HG03064 (cell line): ENCODE data around the gene PRKCA.

Experiments used
- ATAC-seq: cut with Tn5 transposase; IDR thresholded peaks from one replicate; pipeline ENCODE4 v1.9.1; 2021; ENCODE audit warnings: low read depth; ENCODE audit not compliant: unreplicated experiment

PRKCA gene

DNA sequence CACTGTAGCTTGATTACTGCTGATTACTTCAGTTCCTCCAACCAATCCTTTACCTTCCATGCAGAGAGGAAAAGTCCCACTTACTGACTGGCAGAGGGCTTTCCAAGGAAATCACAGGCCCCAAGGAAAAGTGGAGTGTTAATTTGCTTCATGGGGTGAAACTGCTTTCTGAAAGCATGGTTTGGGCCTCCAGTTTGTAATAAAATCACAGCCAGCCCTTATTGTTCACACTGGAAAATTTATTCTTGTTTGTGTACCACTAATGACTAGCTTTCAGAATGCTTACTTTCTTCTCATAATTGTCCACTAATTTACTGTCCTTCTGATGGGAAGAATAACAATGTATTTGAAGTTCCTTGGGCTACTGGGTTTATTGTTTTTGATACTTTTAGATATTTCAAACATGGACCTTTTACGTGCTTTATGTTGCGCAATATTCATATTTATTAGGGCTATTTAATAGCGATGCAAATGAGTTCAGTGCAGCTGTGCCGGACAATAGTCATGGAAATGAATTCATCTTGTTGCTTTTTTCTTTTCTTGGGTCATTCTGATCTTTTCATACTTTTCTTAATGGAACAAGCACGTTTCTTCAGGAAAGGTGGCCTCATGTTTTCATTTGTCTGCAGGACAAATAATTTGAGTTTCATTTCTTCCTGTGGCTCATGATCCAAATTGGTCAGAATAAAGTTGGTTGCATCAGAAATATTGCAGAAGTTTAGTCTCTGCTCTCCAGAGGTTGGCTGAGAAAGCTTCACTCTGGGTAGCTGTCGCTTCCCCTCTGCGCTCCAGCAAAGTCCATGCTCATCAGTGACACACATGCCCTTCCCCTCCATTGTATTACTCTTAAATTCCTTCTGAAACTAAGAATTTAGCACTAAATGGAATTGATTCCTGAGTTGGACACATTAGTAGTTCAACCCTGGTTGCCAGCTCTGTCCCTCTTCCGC lies 128.7 kb downstream of the PRKCA start:
- no peak for ATAC-seq

DNA sequence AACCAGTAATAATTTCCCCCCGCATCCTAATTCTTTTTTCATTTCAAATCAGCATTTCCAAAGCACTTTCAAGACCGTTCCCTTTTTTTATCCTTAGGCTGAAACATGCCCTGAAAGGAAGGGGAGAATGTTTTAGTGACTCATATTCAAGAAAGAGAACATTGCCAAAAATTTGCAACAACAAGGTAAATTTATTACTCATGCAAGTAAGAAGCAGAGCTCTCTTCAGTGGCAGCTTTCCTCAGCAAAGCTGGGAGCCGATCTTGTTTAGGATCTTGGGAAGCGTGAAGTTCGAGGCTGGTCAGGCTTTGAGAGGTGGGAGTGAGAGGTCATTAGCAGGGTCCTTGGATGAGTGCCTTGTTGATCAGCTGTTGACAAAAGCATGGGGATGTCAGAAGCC lies 129.5 kb downstream of the PRKCA start:
- no peak for ATAC-seq

DNA sequence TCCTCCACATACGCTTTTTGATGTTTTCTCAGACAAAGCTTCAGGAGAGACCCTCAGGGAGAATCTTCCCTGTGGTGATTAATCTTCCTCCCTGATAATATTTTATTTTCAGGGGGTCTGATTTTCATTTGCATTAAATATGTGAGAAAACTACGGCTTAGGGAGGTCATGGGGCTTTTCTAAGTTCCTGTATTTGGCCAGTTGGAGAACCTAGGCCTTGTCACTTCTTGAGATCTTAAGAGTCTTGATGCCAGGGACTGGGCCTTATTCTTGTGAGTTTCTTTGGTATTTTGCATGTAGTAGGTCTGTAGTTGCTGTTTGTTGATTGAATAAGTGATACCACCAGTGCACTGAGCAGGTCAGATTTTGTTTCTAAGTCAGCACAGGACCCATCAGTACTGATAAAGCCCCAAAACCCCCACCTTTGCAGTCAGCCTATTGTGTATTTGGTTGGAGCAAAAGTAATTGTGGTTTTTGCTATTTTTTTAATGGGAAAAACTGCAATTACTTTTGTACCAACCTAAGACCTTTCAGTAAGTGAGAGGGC lies 130.1 kb downstream of the PRKCA start:
- no peak for ATAC-seq

DNA sequence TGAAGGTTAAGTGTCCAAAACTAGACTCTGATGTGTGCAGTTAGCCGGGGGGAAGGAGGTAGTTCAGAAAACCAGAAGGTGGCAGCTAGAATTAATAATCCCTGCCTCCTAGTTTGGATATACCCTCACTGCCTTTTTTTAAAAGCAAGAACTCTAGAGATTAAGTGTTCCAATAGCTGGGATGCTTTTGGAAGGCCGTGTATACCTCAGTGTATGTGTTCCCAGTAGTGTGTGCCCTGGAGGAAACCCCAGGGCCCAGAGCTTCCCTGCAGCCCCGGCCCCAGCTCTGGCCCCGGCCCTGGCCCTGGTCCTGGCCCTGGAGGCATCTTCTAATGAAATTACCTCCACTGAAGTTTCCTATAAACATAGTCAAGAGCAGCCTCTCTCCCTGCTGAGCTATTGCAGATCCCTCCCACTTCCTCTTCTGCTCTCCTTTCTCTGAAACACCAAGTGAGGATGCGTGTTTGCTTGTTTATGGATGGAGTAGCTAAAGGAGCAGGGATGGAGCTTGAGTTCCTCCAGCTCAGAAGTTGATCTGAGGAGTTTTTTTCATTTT lies 130.7 kb downstream of the PRKCA start:
- ATAC-seq, result no peak

DNA sequence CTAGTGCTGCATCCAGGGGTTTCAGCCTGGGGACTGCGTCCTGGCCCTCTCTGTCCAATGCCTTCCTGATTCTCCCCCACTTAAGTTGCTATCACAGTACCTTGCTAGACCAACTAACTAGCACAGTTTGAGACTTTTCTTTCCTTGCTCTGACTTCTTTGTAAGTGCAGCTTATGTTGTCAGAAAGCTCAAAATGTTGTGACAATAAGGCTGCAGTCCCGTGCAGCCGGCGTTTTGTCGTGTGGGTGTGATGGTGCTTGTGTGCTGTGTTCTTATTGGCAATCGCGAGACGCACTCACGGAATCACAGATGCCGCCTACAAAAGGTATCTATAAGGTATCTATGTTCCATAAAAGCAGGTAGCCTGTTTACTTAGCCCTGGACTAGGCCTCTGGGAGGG lies 132.8 kb downstream of the PRKCA start:
- ATAC-seq, result no peak

DNA sequence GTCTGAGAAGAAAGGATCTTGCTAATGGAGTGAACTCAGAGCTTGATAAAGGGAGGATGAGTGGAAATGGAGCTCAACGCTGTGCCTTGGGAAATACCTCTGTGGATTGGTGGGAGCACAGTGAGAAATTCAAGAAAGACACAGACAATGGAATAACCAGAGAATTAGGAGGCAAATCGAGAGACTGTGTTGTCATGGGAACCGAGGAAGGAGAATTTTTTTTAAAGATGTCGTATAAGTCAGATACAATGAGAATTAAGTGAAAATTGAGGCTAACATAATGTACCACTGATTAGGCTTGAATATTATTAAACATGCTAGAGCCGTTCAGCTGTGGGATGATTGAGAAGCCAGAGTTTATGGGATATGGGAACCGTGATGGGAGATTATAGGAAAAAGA lies 134.2 kb downstream of the PRKCA start:
- ATAC-seq, result no peak

DNA sequence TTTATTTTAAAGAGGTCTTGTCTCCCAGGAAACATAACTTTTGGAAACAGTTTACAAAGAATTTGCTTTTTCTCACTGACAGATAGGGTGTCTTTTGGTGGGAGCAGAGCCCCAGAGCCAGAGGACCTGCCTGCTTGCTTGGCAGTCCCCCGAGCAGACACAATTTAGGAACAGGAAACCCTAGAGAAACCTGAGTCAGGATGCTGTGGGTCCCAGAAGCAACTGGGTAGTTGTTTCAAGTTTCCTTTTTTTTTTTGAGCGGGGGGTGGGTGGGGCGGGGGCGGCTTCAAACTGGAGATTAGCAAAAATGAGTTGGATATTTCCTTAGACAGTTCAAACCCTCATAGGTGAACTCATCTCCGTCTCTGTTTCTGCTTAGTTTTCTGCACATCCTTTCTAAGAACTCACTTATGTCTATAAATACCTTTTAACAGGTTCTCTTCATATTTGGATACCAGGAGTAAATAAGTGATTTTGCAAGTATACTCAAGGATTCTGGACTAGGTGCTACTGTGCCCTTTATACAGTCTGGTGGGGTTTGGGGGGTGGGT lies 135.1 kb downstream of the PRKCA start:
- ATAC-seq, result no peak

DNA sequence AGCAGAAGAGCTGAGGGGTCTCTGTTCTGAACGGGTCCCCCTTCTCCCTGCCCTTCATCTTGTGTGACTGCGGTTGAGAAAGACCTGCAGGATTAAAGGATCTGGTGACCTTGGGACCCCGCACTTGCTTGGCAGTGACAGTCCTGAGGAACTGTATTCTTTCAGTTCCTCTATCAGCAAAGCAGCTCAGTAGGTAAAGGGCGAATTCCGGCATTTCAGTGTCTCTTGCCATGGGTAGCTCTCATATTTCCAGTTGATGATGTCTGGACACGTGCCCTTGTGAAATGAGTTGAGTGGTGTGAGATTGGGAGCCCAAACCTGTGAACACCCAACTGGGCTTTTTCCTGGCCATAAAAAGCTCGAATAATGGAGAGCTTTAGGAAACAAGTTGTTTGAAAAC lies 135.7 kb downstream of the PRKCA start:
- ATAC-seq, result no peak

DNA sequence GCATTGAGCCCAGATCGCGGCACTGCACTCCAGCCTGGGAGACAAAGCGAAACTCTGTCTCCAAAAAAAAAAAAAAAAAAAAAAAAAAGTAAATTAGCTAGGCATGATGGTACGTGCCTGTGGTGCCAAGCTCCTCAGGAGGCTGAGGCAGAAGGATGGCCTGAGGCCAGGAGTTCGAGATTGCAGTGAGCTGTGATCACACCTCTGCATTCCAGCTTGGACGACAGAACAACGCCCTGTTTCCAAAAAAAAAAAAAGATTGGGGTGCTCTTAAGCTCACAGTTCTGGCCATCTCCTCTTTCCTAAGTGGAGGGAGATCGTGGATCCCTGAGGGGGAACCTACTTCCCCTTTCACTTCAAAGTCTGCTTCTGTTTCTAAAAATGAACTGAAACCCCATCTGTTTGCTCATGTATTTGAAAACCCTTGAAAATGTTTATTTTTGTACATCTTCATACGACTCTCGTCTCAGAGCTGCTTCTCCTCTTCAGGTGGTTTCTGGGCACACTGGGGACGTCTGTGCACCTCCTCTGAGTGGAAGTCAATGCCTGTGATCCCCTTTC lies 138.8 kb downstream of the PRKCA start:
- no peak for ATAC-seq

DNA sequence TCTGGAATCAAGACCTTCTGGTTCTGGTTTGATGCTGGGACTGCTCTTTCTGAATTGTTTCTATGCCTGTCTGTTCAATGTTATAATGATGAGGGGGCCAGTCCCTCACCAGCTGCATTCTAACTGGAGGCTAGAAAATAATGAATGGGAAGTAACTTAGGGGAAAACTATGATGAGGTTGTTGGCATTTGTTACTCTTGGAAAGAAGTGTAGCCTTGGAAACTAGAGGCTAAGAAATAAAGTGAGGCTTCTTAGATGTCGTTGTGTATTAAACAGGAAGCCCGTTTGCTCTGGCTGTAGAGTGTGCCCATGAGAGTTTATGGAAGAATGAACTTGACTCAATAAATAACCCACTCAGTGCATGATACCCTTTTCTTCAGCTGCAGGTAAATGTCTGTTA lies 140.8 kb downstream of the PRKCA start:
- ATAC-seq, result no peak

DNA sequence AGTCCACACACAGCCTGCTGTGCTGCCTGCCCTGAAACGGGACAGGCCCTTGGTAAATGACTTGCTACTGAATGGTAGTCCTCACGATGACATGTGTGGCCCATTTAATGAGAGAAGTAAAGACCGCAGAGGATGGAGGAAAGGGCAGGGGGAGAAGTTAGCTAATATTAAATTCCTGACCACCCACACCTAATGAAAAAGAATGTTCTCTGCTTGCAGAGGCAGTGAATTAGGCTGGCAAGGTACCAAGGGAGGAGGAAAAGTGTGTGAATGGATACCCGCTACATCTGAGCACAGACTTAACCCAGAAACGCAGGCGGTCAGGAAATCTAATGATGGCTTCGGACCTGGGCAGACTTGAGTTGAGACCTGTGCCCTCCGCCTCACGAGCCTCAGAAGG lies 141.2 kb downstream of the PRKCA start:
- ATAC-seq, result no peak

DNA sequence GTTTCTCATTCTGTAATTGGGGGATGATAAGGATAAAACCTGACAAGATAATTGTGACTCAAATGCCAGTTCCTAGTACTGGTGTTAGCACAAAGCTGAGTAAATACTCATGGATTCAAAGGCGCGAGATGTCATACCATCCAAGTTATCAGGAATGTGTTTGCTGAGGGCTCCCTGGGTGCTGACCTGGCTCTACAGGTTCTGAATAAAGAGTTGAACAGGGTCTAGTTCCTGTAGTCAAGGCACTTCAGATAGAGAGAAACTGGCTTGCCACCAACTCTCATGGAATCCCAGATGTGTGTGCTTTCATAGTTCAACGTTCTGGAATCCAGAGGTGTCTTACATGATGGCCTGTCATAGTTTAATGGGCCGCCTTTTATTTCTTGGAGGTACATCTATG lies 141.6 kb downstream of the PRKCA start:
- no peak for ATAC-seq

DNA sequence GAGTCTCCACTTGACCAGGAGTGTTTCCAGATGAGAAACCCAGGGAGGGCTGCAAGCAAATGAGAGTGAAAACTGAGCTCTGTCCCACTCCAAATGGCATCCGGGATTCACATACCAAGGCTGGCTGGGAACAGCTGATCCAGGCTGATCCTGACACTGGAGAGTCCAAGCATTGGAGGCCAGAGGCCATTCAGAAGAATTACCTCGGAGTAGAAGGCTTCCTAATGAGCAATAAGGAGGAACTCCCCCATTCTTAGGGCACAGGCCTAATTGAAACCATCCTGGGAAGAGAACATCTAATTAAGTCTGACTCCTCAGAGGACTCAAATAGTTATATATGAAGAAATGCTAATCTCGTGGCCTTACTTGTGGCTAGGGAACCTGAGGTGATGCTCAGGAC lies 142.8 kb downstream of the PRKCA start:
- no peak for ATAC-seq

DNA sequence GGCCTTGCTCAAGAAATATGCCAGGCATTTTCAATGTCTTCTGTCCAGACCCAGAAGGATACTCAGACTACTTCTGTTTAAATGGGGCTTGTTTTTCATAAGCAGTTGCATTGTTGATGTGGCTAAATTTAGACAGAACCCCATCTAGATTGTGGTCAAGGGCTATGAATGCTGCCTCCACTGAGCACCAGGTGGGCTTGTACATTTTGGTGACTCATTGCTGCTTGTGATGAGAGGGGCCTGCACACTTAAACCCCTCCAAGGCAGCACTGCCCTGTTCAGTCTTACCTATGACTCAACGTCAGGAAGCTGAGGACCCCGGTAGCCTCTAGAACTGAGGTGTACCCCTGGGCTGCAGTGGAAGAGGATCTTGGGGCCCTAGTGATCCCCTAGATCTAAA lies 144.0 kb downstream of the PRKCA start:
- ATAC-seq, result no peak

DNA sequence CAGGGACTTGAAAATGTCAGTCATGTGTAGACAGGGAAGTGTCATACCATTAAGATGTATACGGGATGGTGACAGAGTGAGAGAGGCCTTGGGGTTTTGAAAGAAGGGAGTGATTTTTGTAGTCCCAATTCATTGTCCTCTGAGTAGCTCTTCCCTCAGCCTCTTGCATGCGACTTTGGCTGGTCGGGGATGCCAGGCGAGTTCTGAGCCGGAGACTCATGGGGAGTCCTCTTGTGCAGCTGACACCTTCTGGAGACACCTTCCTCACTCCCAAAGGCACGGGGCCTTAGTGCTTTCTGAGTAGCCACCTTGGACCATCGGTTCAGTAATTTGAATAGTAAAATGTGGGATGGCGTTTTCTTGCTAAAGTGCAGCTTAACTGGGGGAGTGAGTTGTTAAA lies 144.7 kb downstream of the PRKCA start:
- no peak for ATAC-seq

DNA sequence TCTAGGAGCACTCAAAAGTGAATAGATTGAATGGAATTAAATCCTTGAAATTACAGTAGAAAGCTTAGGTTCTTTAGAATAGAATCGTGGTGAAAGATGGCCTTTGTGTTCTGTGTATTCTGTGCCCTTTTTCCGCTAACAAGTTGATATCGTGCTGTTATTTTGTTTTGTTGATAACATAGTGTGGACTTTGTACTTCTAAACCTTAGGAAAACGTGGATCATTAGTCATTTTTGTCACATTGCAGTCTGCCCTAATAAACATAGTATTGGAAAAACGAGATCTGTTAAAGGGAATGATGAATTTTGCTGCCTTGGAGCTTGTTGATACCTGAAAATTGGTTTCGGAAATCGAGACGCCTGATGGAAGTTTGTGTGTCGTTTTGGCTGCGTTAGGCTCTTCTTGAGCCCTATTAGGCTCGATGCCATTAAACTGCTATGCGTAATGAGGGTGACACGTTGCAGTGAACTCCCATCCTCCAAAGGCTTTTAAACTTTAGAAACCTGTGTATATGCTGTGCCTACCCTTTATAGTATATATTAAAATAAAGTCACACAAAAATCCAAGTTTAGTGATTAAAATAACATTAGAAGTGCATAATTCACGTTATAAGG lies 145.7 kb downstream of the PRKCA start:
- no peak for ATAC-seq

DNA sequence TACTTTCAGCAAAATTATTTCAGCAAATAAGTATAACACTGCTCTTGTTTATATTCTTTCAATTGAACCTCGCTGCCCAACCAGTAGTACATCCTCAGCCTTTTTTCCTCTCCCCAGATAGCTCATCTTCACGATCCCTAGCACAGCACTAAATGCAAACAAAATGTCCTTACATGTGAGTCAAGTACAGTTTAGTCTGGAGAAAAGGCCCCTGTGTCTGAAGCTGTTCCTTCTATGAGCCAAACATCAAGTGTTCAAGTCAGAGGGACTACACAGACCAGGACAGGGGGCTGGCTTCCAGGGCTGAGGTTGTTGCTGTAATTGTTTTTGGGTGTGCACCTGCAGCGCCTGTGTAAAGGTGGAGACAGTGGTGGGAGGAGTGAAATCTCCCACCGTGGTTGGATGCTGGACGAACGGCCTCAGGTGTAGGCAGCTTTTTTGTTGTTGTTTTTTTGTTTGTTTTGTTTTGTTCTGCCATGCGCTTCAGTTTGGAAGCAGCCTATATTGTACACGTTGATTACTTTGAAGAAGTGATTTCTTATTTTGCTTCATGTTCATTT lies 147.1 kb downstream of the PRKCA start:
- no peak for ATAC-seq

DNA sequence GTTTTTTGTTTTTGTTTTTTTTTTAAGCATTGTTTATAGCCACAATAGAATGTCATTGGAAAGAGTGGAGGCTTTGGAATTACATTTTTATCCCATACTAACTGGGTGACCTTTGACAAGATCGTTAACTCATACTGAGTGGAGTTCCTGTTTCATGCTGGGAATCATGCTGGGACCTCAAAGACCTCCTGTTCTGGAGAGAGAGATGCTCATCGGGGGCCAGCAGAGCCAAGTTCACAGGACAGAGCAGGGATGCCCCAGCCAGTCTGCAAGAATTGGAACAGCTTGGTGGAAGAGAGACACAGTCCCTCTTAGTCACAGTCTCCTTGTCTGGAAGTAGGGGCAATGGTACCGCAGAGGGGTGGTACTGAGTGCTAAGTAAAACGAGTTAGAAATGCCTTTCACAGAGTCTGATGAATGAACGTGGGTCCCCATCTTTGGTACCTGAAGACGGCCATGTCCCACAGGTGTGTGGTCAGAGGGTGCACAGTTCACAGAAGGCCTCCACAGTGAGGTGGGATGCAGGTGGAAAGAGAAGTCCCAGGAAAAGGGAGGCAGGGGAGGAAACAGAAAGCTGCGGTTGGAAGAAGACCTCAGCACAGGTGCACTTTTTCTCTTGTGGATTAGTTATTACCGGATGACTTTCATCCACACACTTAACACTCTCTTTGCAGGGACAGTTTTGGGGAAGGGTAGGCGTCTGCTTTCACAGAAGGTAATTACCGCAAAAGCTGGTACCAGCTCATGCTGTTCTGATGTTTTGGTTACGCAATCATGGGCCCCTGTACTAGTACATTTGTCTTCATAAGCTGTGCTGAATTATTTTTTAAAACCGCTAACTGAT lies 147.8 kb downstream of the PRKCA start:
- no peak for ATAC-seq

DNA sequence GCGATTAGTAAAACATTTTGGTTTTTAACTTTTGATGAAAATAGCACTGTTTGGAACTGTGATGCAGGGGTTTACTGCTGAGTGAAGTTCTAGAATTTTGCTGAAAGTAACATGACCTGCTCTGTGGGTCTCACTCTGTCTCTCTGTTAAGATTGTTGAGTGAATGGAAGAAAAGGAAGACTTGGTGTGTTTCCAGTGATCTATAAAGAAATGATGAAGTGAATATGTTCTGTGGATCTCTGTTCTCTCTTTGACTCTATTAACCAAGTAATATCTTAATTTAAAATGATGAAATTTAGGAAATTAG lies 148.4 kb downstream of the PRKCA start:
- no peak for ATAC-seq
